Muscle of leg (tissue), 16 donors: Measurements from ENCODE around the gene OR51A7. TPM values are rescaled to one million over a fixed set of nuclear protein-coding genes. Genes with fewer than 3 reads are reported as not detected.
"Not testable (repeated sequence)": the region's sequence is repeated elsewhere in the genome, so short reads cannot be mapped to it uniquely, and the experiment has no call there.

Experiments
- DNase-seq: peaks from one replicate; pipeline ENCODE4 v3.0.0; 2013
- H3K27ac ChIP-seq: one replicate; pipeline ENCODE4 v1.5.1; 2013; ENCODE audit warnings: mild to moderate bottlenecking, low read length, control low read depth
- H3K27me3 ChIP-seq: one replicate; pipeline ENCODE4 v1.6.1; 2013; ENCODE audit warnings: low read length; ENCODE audit not compliant: control insufficient read depth, insufficient read depth
- H3K36me3 ChIP-seq: one replicate; pipeline ENCODE4 v1.6.1; 2013; ENCODE audit warnings: low read length; ENCODE audit not compliant: control insufficient read depth, insufficient read depth
- H3K4me1 ChIP-seq: one replicate; pipeline ENCODE4 v1.6.1; 2013; ENCODE audit warnings: low read length; ENCODE audit not compliant: control insufficient read depth, insufficient read depth
- H3K4me3 ChIP-seq: one replicate; pipeline ENCODE4 v1.5.1; 2013; ENCODE audit warnings: low read length, control low read depth
- H3K9me3 ChIP-seq: replicated peaks from 2 replicates; pipeline ENCODE4 v1.6.1; 2013; ENCODE audit warnings: low read depth, low read length; ENCODE audit not compliant: control insufficient read depth
- WGBS: methylation state at CpG from one replicate; pipeline ENCODE4 v1.1.5; 2013; ENCODE audit warnings: missing lambda C conversion rate; ENCODE audit not compliant: insufficient coverage; 5-methylcytosine and 5-hydroxymethylcytosine counted together
- long read RNA-seq, 11 donors: transcript quantifications; one replicate each; lab custom pipeline, GENCODE V29; 2026
- polyA plus RNA-seq, 8 donors: library from polyadenylated mRNA; unstranded; fragments of 120-200 nt; gene quantifications; one replicate each; pipeline versions ENCODE4 v1.2.1 to v1.2.3, GENCODE V29; 2013; ENCODE audit warnings: inconsistent platforms in 1 of 8, low replicate concordance in 1 of 8; ENCODE audit not compliant: insufficient read length in 8 of 8, insufficient read depth in 1 of 8
- total RNA-seq: library from RNA; stranded (reverse); fragments of 120-200 nt; gene quantifications from one replicate; pipeline ENCODE4 v1.2.4, GENCODE V29; 2013

Gene OR51A7
- not detected for total RNA-seq
- not detected for polyA plus RNA-seq
- long read RNA-seq, donor 1, result 0 reads
- long read RNA-seq, donor 2, result 0 reads
- long read RNA-seq, donor 3, result 0 reads
- long read RNA-seq, donor 4, result 0 reads
- long read RNA-seq, donor 5, result 0 reads
- long read RNA-seq, donor 6, result 0 reads
- long read RNA-seq, donor 7, result 0 reads
- long read RNA-seq, donor 8, result 0 reads
- long read RNA-seq, donor 9, result 0 reads
- long read RNA-seq, donor 10, result 0 reads
- long read RNA-seq, donor 11, result 0 reads

- no peak within 1 kb of the TSS for H3K4me3 ChIP-seq
- H3K4me1 ChIP-seq, result no peaks in the 10 kb centered on the region
- H3K27ac ChIP-seq, result no peak within 1 kb of the TSS
- no peak for DNase-seq
- H3K27me3 ChIP-seq, result no peaks in the 10 kb centered on the region
- H3K36me3 ChIP-seq, result no peaks in the 10 kb centered on the region
- no peaks in the 10 kb centered on the region for H3K9me3 ChIP-seq
Measured at GRCh38 chr11:4903484-4903883, at the start of gene OR51A7. Gene OR51A7 (plus strand): TSS chr11:4903783. CDS start chr11:4907370, 3,587 bp downstream.

- H3K27me3 ChIP-seq, H3K36me3 ChIP-seq, DNase-seq, H3K4me3 ChIP-seq, H3K27ac ChIP-seq, H3K9me3 ChIP-seq, H3K4me1 ChIP-seq: not testable (repeated sequence)
- WGBS, result 80% methylated on average over 7 of the region's 7 CpGs
Measured at GRCh38 chr11:4854286-4854685, 49.3 kb upstream of the OR51A7 start.

GRCh38 chr11:4862447-4863236 is 40.9 kb upstream of the OR51A7 start:
- no peak overlapping the region for H3K4me3 ChIP-seq
- H3K36me3 ChIP-seq, result no peaks in the 10 kb centered on the region
- no peaks in the 10 kb centered on the region for H3K4me1 ChIP-seq
- H3K27ac ChIP-seq, result no peak overlapping the region
- no peaks in the 10 kb centered on the region for H3K27me3 ChIP-seq
- H3K9me3 ChIP-seq, result no peaks in the 10 kb centered on the region
- DNase-seq, result no peak

GRCh38 chr11:4863876-4864275 is 39.7 kb upstream of the OR51A7 start:
- no peaks in the 10 kb centered on the region for H3K27me3 ChIP-seq
- peak; percentile 20 for DNase-seq
- 60% methylated on average over 1 of the region's 4 CpGs for WGBS

GRCh38 chr11:4865855-4866254 is 37.7 kb upstream of the OR51A7 start:
- no peaks in the 10 kb centered on the region for H3K36me3 ChIP-seq
- WGBS, result no CpG with 5 or more reads among the region's 1 CpG
- no peaks in the 10 kb centered on the region for H3K9me3 ChIP-seq
- no peaks in the 10 kb centered on the region for H3K27me3 ChIP-seq
- no peak overlapping the region for H3K27ac ChIP-seq
- no peaks in the 10 kb centered on the region for H3K4me1 ChIP-seq
- no peak for DNase-seq
- H3K4me3 ChIP-seq, result no peak overlapping the region

More at GRCh38 chr11:4863876-4864275, 39.7 kb upstream of the OR51A7 start:
- no peak overlapping the region for H3K27ac ChIP-seq
- H3K4me3 ChIP-seq, result no peak overlapping the region
- H3K36me3 ChIP-seq, result no peaks in the 10 kb centered on the region
- H3K4me1 ChIP-seq, result no peaks in the 10 kb centered on the region
- no peaks in the 10 kb centered on the region for H3K9me3 ChIP-seq

- Histone ChIP-seq H3K27me3 (no peaks in the 10 kb centered on the region), H3K9me3 (no peaks in the 10 kb centered on the region), H3K4me3 (no peak overlapping the region), H3K4me1 (peaks cover 9% of the 10 kb centered on the region), H3K36me3 (no peaks in the 10 kb centered on the region), H3K27ac (no peak overlapping the region)
- WGBS, result 100% methylated on average over 1 of the region's 4 CpGs
- DNase-seq, result no peak
Measured at GRCh38 chr11:4881188-4881587, 22.4 kb upstream of the OR51A7 start.

GRCh38 chr11:4881860-4882500 is 21.6 kb upstream of the OR51A7 start, which contains the start of gene OR51T1:
Gene OR51T1 (plus strand): TSS chr11:4881900. CDS start chr11:4881900, 0 bp downstream.
- H3K36me3 ChIP-seq, result no peaks in the 10 kb centered on the region
- H3K27me3 ChIP-seq, result no peaks in the 10 kb centered on the region
- no peaks in the 10 kb centered on the region for H3K9me3 ChIP-seq
- 62% methylated on average over 8 of the region's 8 CpGs for WGBS
- no peak within 1 kb of the TSS for H3K4me3 ChIP-seq
- peak; percentile 33 for DNase-seq
- no peak within 1 kb of the TSS for H3K27ac ChIP-seq
- peaks cover 9% of the 10 kb centered on the region for H3K4me1 ChIP-seq

- peaks cover 9% of the 10 kb centered on the region for H3K4me1 ChIP-seq
- no peaks in the 10 kb centered on the region for H3K9me3 ChIP-seq
- no peaks in the 10 kb centered on the region for H3K36me3 ChIP-seq
- H3K4me3 ChIP-seq, result no peak overlapping the region
- H3K27ac ChIP-seq, result no peak overlapping the region
- no peak for DNase-seq
- 87% methylated on average over 3 of the region's 5 CpGs for WGBS
- no peaks in the 10 kb centered on the region for H3K27me3 ChIP-seq
Measured at GRCh38 chr11:4882543-4882942, 21.0 kb upstream of the OR51A7 start.

GRCh38 chr11:4884361-4884760 is 19.2 kb upstream of the OR51A7 start:
- Histone ChIP-seq H3K4me1 (peaks cover 9% of the 10 kb centered on the region), H3K27me3 (no peaks in the 10 kb centered on the region), H3K27ac (no peak overlapping the region), H3K36me3 (no peaks in the 10 kb centered on the region), H3K4me3 (no peak overlapping the region), H3K9me3 (no peaks in the 10 kb centered on the region)
- WGBS, result 57% methylated on average over 1 of the region's 3 CpGs
- peak; percentile 66 for DNase-seq

GRCh38 chr11:4886186-4886585 is 17.4 kb upstream of the OR51A7 start:
- no CpG with 5 or more reads among the region's 3 CpGs for WGBS
- DNase-seq, result no peak
- H3K27ac ChIP-seq, result no peak overlapping the region
- no peak overlapping the region for H3K4me3 ChIP-seq
- peaks cover 9% of the 10 kb centered on the region for H3K4me1 ChIP-seq
- no peaks in the 10 kb centered on the region for H3K27me3 ChIP-seq
- no peaks in the 10 kb centered on the region for H3K9me3 ChIP-seq
- no peaks in the 10 kb centered on the region for H3K36me3 ChIP-seq
